Coronary artery (tissue), 2 donors: ENCODE measurements around the gene STOM.
"Not testable (repeated sequence)": the region's sequence is repeated elsewhere in the genome, so short reads cannot be mapped to it uniquely, and the experiment has no call there.

Experiments
- DNase-seq: peaks from one replicate; pipeline ENCODE4 v3.0.0-alpha.2; 2017; ENCODE audit warnings: low spot score
- H3K27ac ChIP-seq, 2 donors: fragments of 200-600 bp; sonication (generic); one replicate each; pipeline ENCODE4 v1.5.1; 2016 to 2019
- H3K4me3 ChIP-seq: fragments of 200-600 bp; sonication (generic); 2 replicates; pipeline ENCODE4 v1.5.1; 2016; ENCODE audit warnings: mild to moderate bottlenecking, moderate library complexity
- CTCF ChIP-seq: fragments of 200-600 bp; sonication (generic); IDR thresholded peaks from one replicate; pipeline ENCODE4 v1.5.1; 2019; ENCODE audit warnings: antibody characterized with exemption

STOM gene

GRCh38 chr9:121398374-121398773 is 28.3 kb upstream of the STOM start:
- no peak for DNase-seq
- H3K4me3 ChIP-seq: no peak overlapping the region
- TF ChIP-seq CTCF: no peak
- H3K27ac ChIP-seq: no peak overlapping the region

- H3K27ac ChIP-seq, H3K4me3 ChIP-seq, DNase-seq: not testable (repeated sequence)
Observed at GRCh38 chr9:121397277-121397676, 27.2 kb upstream of the STOM start.

GRCh38 chr9:121395558-121395957 is 25.5 kb upstream of the STOM start:
- Histone ChIP-seq H3K27ac (no peak overlapping the region), H3K4me3 (no peak overlapping the region)
- DNase-seq: no peak
- TF ChIP-seq CTCF: no peak

GRCh38 chr9:121394292-121394691 is 24.2 kb upstream of the STOM start:
- Histone ChIP-seq H3K4me3 (no peak overlapping the region), H3K27ac (no peak overlapping the region)
- no peak for DNase-seq
- no peak for TF ChIP-seq CTCF

GRCh38 chr9:121393318-121393717 is 23.3 kb upstream of the STOM start:
- no peak for DNase-seq
- Histone ChIP-seq H3K27ac (no peak overlapping the region), H3K4me3 (no peak overlapping the region)
- no peak for TF ChIP-seq CTCF

GRCh38 chr9:121390372-121390771 is 20.3 kb upstream of the STOM start:
- no peak for DNase-seq
- H3K4me3 ChIP-seq: no peak overlapping the region
- TF ChIP-seq CTCF: no peak
- H3K27ac ChIP-seq: no peak overlapping the region

GRCh38 chr9:121388140-121388905 is 18.3 kb upstream of the STOM start:
- no peak for TF ChIP-seq CTCF
- DNase-seq: no peak
- Histone ChIP-seq H3K4me3 (no peak overlapping the region), H3K27ac (no peak overlapping the region)
